GM12878 (cell line): ENCODE results near the gene KEL. TPM values are rescaled to one million over a fixed set of nuclear protein-coding genes. Genes with fewer than 3 reads are reported as not detected.

Source experiments
- ATAC-seq: fragments of 200-7000 bp; cut with Tn5 transposase; 3 replicates; pipeline ENCODE4 v1.9.1; 2020; ENCODE audit warnings: mild to moderate bottlenecking, moderate library complexity
- BruUV-seq: library from RNA; stranded (reverse); fragments of 400-500 nt; replicated peaks from 2 replicates; lab custom pipeline; 2021; lab: Mats Ljungman, UMichigan
- CTCF ChIA-PET: fragments of 300-600 bp; sonication (Branson Sonifier 250); formaldehyde crosslinking; extraction: SDS; loops from one replicate; lab custom pipeline; 2021; ENCODE audit warnings: inconsistent platforms; lab: Yijun Ruan, JAX
- POLR2A ChIA-PET: fragments of 350-600 bp; formaldehyde crosslinking; extraction: SDS; loops from one replicate; lab custom pipeline; 2021; ENCODE audit warnings: inconsistent platforms; lab: Charles Lee
- RAD21 ChIA-PET: fragments of 300-600 bp; sonication (Branson Sonifier 250); formaldehyde crosslinking; loops from one replicate; lab custom pipeline; 2023; ENCODE audit warnings: antibody characterized with exemption; ENCODE audit not compliant: unreplicated experiment; lab: Charles Lee
- SMC1A ChIA-PET: fragments of 300-600 bp; sonication (Branson Sonifier 250); formaldehyde crosslinking; loops from one replicate; lab custom pipeline; 2023; ENCODE audit not compliant: unreplicated experiment, uncharacterized antibody; lab: Charles Lee
- DNase-seq: peaks from one replicate; pipeline ENCODE4 v3.0.0-alpha.2; 2011; ENCODE audit warnings: low read depth, low spot score
- FAIRE-seq: peaks from 3 replicates; lab custom pipeline; 2011; peaks lifted over from hg19 to GRCh38; lab: Jason Lieb, UNC
- H2AFZ ChIP-seq: 2 replicates; pipeline ENCODE4 v1.6.0; 2011; ENCODE audit warnings: low read depth, low read length, control low read depth; ENCODE audit not compliant: control insufficient read depth
- H3K27ac ChIP-seq: 2 replicates; pipeline ENCODE4 v1.5.1; 2011; ENCODE audit warnings: control low read depth; ENCODE audit not compliant: control insufficient read depth, insufficient read depth
- H3K27me3 ChIP-seq, 2 experiments: replicated peaks in 1 of 2; 2 replicates each; pipeline versions ENCODE4 v1.6.0 to v1.6.1; 2011; ENCODE audit warnings: low read length in 1 of 2; ENCODE audit not compliant: control insufficient read depth in 2 of 2, insufficient read depth in 2 of 2
- H3K36me3 ChIP-seq, 2 experiments: 2 replicates each; pipeline ENCODE4 v1.5.1; 2011; ENCODE audit warnings: low read length in 1 of 2; ENCODE audit not compliant: control insufficient read depth in 2 of 2, insufficient read depth in 2 of 2
- H3K4me1 ChIP-seq: 2 replicates; pipeline ENCODE4 v1.6.1; 2011; ENCODE audit warnings: mild to moderate bottlenecking, low read length, moderate library complexity, mixed read lengths; ENCODE audit not compliant: control insufficient read depth, insufficient read depth
- H3K4me2 ChIP-seq: 2 replicates; pipeline ENCODE4 v1.6.0; 2011; ENCODE audit warnings: control low read depth; ENCODE audit not compliant: control insufficient read depth, insufficient read depth
- H3K4me3 ChIP-seq: fragments of 200-600 bp; sonication (generic); 2 replicates; pipeline ENCODE4 v1.5.1; 2016
- H3K79me2 ChIP-seq: 2 replicates; pipeline ENCODE4 v1.6.0; 2011; ENCODE audit warnings: low read length; ENCODE audit not compliant: control insufficient read depth, insufficient read depth
- H3K9ac ChIP-seq: 2 replicates; pipeline ENCODE4 v1.8.0; 2011; ENCODE audit warnings: low read length, control low read depth, mixed read lengths; ENCODE audit not compliant: control insufficient read depth, insufficient read depth
- H3K9me3 ChIP-seq: replicated peaks from 3 replicates; pipeline ENCODE4 v1.5.1; 2011; ENCODE audit warnings: mild to moderate bottlenecking, low read length; ENCODE audit not compliant: control insufficient read depth, insufficient read depth
- H4K20me1 ChIP-seq: 2 replicates; pipeline ENCODE4 v1.6.0; 2011; ENCODE audit not compliant: control insufficient read depth, insufficient read depth
- ASH2L ChIP-seq: fragments of 300-600, 200-600 bp; sonication (generic); IDR thresholded peaks from 2 replicates; pipeline ENCODE4 v1.6.1; 2017; ENCODE audit warnings: low read depth, mild to moderate bottlenecking, borderline replicate concordance
- BACH1 ChIP-seq: fragments of 450-650 bp; IDR thresholded peaks from 2 replicates; pipeline ENCODE4 v1.6.1; 2017; ENCODE audit warnings: mild to moderate bottlenecking, borderline replicate concordance
- CHD2 ChIP-seq: IDR thresholded peaks from 2 replicates; pipeline ENCODE4 v1.6.1; 2011; ENCODE audit warnings: low read depth, low read length, improper control_type of control experiment, borderline replicate concordance
- CREB1 ChIP-seq: IDR thresholded peaks from 2 replicates; pipeline ENCODE4 v1.6.1; 2012; ENCODE audit warnings: low read depth, mild to moderate bottlenecking, inconsistent platforms
- CTCF ChIP-seq, 3 experiments: IDR thresholded peaks in 2 of 3; conservative IDR thresholded peaks in 1 of 3; 2 replicates each; pipeline ENCODE4 v1.5.1; 2011; ENCODE audit warnings: low read depth in 3 of 3, low read length in 3 of 3, mild to moderate bottlenecking in 3 of 3, control low read depth in 2 of 3, moderate library complexity in 2 of 3, inconsistent platforms in 1 of 3, mixed read lengths in 1 of 3; ENCODE audit not compliant: control insufficient read depth in 2 of 3, insufficient read depth in 1 of 3; ENCODE audit errors: extremely low read depth in 1 of 3
- ESRRA ChIP-seq: IDR thresholded peaks from 2 replicates; pipeline ENCODE4 v1.6.1; 2012; ENCODE audit warnings: mild to moderate bottlenecking, low read length, improper control_type of control experiment
- FOS ChIP-seq: IDR thresholded peaks from 3 replicates; pipeline ENCODE4 v1.6.1; 2011; ENCODE audit warnings: borderline replicate concordance; ENCODE audit not compliant: insufficient read length; ENCODE audit errors: extremely low read depth
- JUND ChIP-seq: IDR thresholded peaks from 2 replicates; pipeline ENCODE4 v1.6.1; 2012; ENCODE audit warnings: low read depth, mild to moderate bottlenecking, low read length, improper control_type of control experiment, moderate library complexity
- NFYB ChIP-seq: IDR thresholded peaks from 2 replicates; pipeline ENCODE4 v1.6.1; 2011; ENCODE audit warnings: low read depth, mild to moderate bottlenecking, low read length, improper control_type of control experiment, moderate library complexity; ENCODE audit not compliant: insufficient read depth
- PML ChIP-seq: IDR thresholded peaks from 2 replicates; pipeline ENCODE4 v1.6.1; 2012; ENCODE audit warnings: low read length, inconsistent platforms
- SREBF1 ChIP-seq: IDR thresholded peaks from 2 replicates; pipeline ENCODE4 v1.6.1; 2012; ENCODE audit warnings: mild to moderate bottlenecking, low read length
- TBL1XR1 ChIP-seq: IDR thresholded peaks from 2 replicates; pipeline ENCODE4 v1.6.1; 2012; ENCODE audit warnings: low read depth, low read length, improper control_type of control experiment
- ZNF207 ChIP-seq: fragments of 450-650 bp; IDR thresholded peaks from 2 replicates; pipeline ENCODE4 v1.6.1; 2014; ENCODE audit warnings: antibody characterized with exemption, mild to moderate bottlenecking, borderline replicate concordance
- ZNF622 ChIP-seq: fragments of 450-650 bp; IDR thresholded peaks from 2 replicates; pipeline ENCODE4 v1.6.1; 2017; ENCODE audit warnings: mild to moderate bottlenecking, inconsistent platforms
- WGBS: methylation state at CpG from one replicate; pipeline ENCODE4 v1.1.6; 2016; ENCODE audit warnings: low lambda C conversion rate; ENCODE audit not compliant: insufficient replicate concordance, insufficient coverage; ENCODE audit errors: missing lambda C conversion rate; 5-methylcytosine and 5-hydroxymethylcytosine counted together
- in situ Hi-C: fragments of 300-500 bp; cut with MboI; formaldehyde crosslinking; loops from 9 replicates; pipeline ENCODE4 v1.14.3; 2018; ENCODE audit warnings: mixed read lengths
- intact Hi-C: fragments of 100-400 bp; cut with micrococcal nuclease; formaldehyde crosslinking; loops from one replicate; pipeline ENCODE4 v1.14.2; 2022; ENCODE audit not compliant: unreplicated experiment
- polyA plus RNA-seq, 11 experiments: library from polyadenylated mRNA; depleted of rRNA in 4 of 11; unstranded in 6 of 11; stranded (reverse) in 5 of 11; fragments of >200 nt; fragmentation: Nextera tagmentation in 4 of 11; fragmentation: Illumina TruSeq in 1 of 11; extraction: Ambion mirVana in 4 of 11; extraction: Trizol in 1 of 11; gene quantifications; 1 replicate in 1 of 11; 2 replicates in 10 of 11; pipeline versions ENCODE4 v1.2.1 to v1.2.3, GENCODE V29; 2011 to 2016; ENCODE audit warnings: inconsistent platforms in 2 of 11, missing spikeins in 2 of 11, low read depth in 1 of 11
- total RNA-seq, 4 experiments: library from RNA; depleted of rRNA in 3 of 4; stranded (reverse); fragments of >200 nt in 3 of 4; fragmentation: Illumina TruSeq in 1 of 4; extraction: Trizol in 1 of 4; gene quantifications; 2 replicates each; pipeline versions ENCODE4 v1.2.1 to v1.2.3, GENCODE V29; 2013 to 2021
- TF ChIP-seq, protein P1 (sequence below): fragments of 450-650 bp; formaldehyde crosslinking; IDR thresholded peaks from 2 replicates; pipeline ENCODE4 v1.4.0; 2020; ENCODE audit warnings: mild to moderate bottlenecking, moderate library complexity
- TF ChIP-seq, protein P2 (sequence below): fragments of 450-650 bp; conservative IDR thresholded peaks from 2 replicates; pipeline ENCODE4 v1.6.1; 2017; ENCODE audit warnings: mild to moderate bottlenecking, moderate library complexity

Gene KEL
- total and polyA plus RNA-seq, 10 of the 15 experiments (the other 5 are each of a cell fraction or from before 2014, with no cell fraction given): 0.10 to 0.73 (median 0.23) TPM; not detected in 2

- no peak for TF ChIP-seq CTCF (IDR thresholded peaks at IDR 0.05 in 2 of 3, conservative IDR thresholded peaks at IDR 0.05 in 1 of 3; ENCODE audit: control insufficient read depth in 2 of 3, extremely low read depth in 1 of 3, insufficient read depth in 1 of 3, low read depth in 3 of 3, low read length in 3 of 3)
- no peak for TF ChIP-seq CHD2
- TF ChIP-seq BACH1: no peak
- TF ChIP-seq ZNF622: no peak
- TF ChIP-seq PML: no peak
- no peak for TF ChIP-seq JUND
- TF ChIP-seq, all 136 proteins: peak for 0
Measured at GRCh38 chr7:142896741-142897379, 65.3 kb downstream of the KEL start (continued).

- Histone ChIP-seq H2AFZ (no peak overlapping the region), H3K4me1 (no peaks in the 10 kb centered on the region), H3K79me2 (no peaks in the 10 kb centered on the region), H3K27ac (no peak overlapping the region), H3K36me3 (no peaks in the 10 kb centered on the region), H3K9ac (no peak overlapping the region), H3K27me3 (peaks cover 0 to 3% of the 10 kb centered on the region in 2 experiments; a peak in 3 of 4 replicates), H3K9me3 (no peaks in the 10 kb centered on the region), H3K4me3 (no peak overlapping the region), H4K20me1 (no peaks in the 10 kb centered on the region), H3K4me2 (no peak overlapping the region)
- SMC1A ChIA-PET: interaction anchor here (0.7 kb wide), 1 partner anchor 1209 kb away, joined by 3 read pairs; no protein-coding TSS in a partner anchor
- CTCF ChIA-PET: interaction anchor here (0.6 to 1.7 kb wide), 2 partner anchors 21 to 107 kb away, joined by 3 to 5 read pairs; no protein-coding TSS in a partner anchor
- ATAC-seq (no peak), FAIRE-seq (no peak), DNase-seq (no peak)
- RAD21 ChIA-PET: no interaction called here
- 34% methylated on average over 3 of the region's 3 CpGs for WGBS
- no TSS peak for BruUV-seq
- intact Hi-C loops: no loop called here
- in situ Hi-C loops: no loop called here
- POLR2A ChIA-PET: no interaction called here
- no peak for TF ChIP-seq ZNF207
- TF ChIP-seq, protein P1, sequence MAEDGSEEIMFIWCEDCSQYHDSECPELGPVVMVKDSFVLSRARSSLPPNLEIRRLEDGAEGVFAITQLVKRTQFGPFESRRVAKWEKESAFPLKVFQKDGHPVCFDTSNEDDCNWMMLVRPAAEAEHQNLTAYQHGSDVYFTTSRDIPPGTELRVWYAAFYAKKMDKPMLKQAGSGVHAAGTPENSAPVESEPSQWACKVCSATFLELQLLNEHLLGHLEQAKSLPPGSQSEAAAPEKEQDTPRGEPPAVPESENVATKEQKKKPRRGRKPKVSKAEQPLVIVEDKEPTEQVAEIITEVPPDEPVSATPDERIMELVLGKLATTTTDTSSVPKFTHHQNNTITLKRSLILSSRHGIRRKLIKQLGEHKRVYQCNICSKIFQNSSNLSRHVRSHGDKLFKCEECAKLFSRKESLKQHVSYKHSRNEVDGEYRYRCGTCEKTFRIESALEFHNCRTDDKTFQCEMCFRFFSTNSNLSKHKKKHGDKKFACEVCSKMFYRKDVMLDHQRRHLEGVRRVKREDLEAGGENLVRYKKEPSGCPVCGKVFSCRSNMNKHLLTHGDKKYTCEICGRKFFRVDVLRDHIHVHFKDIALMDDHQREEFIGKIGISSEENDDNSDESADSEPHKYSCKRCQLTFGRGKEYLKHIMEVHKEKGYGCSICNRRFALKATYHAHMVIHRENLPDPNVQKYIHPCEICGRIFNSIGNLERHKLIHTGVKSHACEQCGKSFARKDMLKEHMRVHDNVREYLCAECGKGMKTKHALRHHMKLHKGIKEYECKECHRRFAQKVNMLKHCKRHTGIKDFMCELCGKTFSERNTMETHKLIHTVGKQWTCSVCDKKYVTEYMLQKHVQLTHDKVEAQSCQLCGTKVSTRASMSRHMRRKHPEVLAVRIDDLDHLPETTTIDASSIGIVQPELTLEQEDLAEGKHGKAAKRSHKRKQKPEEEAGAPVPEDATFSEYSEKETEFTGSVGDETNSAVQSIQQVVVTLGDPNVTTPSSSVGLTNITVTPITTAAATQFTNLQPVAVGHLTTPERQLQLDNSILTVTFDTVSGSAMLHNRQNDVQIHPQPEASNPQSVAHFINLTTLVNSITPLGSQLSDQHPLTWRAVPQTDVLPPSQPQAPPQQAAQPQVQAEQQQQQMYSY (CRISPR knock-in tag): no peak
- TF ChIP-seq SREBF1: no peak
- TF ChIP-seq, protein P2, sequence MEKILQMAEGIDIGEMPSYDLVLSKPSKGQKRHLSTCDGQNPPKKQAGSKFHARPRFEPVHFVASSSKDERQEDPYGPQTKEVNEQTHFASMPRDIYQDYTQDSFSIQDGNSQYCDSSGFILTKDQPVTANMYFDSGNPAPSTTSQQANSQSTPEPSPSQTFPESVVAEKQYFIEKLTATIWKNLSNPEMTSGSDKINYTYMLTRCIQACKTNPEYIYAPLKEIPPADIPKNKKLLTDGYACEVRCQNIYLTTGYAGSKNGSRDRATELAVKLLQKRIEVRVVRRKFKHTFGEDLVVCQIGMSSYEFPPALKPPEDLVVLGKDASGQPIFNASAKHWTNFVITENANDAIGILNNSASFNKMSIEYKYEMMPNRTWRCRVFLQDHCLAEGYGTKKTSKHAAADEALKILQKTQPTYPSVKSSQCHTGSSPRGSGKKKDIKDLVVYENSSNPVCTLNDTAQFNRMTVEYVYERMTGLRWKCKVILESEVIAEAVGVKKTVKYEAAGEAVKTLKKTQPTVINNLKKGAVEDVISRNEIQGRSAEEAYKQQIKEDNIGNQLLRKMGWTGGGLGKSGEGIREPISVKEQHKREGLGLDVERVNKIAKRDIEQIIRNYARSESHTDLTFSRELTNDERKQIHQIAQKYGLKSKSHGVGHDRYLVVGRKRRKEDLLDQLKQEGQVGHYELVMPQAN: no peak
- no peak for TF ChIP-seq FOS
- no peak for TF ChIP-seq TBL1XR1
- TF ChIP-seq ESRRA: no peak
- TF ChIP-seq NFYB: no peak
- TF ChIP-seq CREB1: no peak
- TF ChIP-seq ASH2L: no peak
Measured at GRCh38 chr7:142896151-142896550, 66.0 kb downstream of the KEL start.
